A673 (cell line): ENCODE results near the gene BOLA1.

Experiments
- CTCF ChIP-seq: fragments of 300-800, 200-600 bp; sonication (generic); conservative IDR thresholded peaks from 2 replicates; pipeline ENCODE4 v1.5.1; 2017; ENCODE audit warnings: low read depth, mild to moderate bottlenecking, antibody characterized with exemption, low read length, moderate library complexity, mixed read lengths
- EZH2 ChIP-seq: fragments of 200-600 bp; sonication (generic); IDR thresholded peaks from 2 replicates; pipeline ENCODE4 v1.6.1; 2017; ENCODE audit warnings: borderline replicate concordance, low read depth, mild to moderate bottlenecking, mixed read lengths, antibody characterized with exemption, low read length; ENCODE audit not compliant: poor library complexity, severe bottlenecking

DNA sequence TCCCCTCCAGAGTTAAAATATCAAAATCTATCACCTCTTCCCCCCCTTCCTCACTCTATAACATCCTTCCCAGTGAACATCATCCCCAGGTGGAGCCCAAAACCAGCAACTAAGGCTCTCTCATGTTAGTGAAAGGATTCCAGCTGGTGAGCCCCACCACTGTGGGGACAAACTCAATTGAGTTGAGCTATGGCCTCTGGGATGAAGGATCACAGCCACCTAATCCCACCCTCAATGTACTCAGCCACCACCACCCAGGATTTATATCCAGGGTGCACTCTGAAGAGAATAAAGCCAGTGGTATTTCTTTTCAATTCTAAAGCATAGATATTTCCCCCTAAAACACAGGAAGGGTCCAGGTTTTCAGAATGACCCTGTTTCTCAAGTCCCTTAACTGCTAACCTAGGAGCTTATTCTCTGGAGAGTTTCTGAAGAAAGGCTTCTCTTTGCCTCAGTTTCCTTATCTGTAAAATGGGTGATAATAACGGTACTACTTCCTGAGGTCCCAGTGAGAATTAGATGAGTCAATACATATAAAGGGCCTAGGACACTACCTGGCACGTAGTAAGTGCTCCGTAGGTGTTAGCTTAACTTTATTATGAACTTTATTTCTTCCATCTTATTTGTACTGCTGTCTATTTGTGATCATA is 15.6 kb upstream of the BOLA1 start:
- TF ChIP-seq CTCF (no peak), EZH2 (no peak)
